ENCODE measurements around the gene PGK2.

PGK2 gene

GRCh38 chr6:49782293-49782692, 4.8 kb downstream of the PGK2 start:
- TF ChIP-seq CTCF (conservative IDR thresholded peaks at IDR 0.05; ENCODE audit: low read depth, low read length): no peak
- DNase-seq (ENCODE audit: low read depth): no peak
- H3K4me3 ChIP-seq (ENCODE audit: low read depth, low read length): no peak overlapping the region

GRCh38 chr6:49776444-49776843, 10.6 kb downstream of the PGK2 start:
- no peak overlapping the region for H3K4me3 ChIP-seq (ENCODE audit: low read depth, low read length)
- DNase-seq (ENCODE audit: low read depth): no peak
- no peak for TF ChIP-seq CTCF (conservative IDR thresholded peaks at IDR 0.05; ENCODE audit: low read depth, low read length)

- no peak for DNase-seq (ENCODE audit: low read depth)
- no peak overlapping the region for H3K4me3 ChIP-seq (ENCODE audit: low read depth, low read length)
- no peak for TF ChIP-seq CTCF (conservative IDR thresholded peaks at IDR 0.05; ENCODE audit: low read depth, low read length)
Measured at GRCh38 chr6:49775043-49775442, 12.0 kb downstream of the PGK2 start.

GRCh38 chr6:49772285-49772684, 14.8 kb downstream of the PGK2 start:
- H3K4me3 ChIP-seq (ENCODE audit: low read depth, low read length): no peak overlapping the region
- DNase-seq (ENCODE audit: low read depth): no peak
- no peak for TF ChIP-seq CTCF (conservative IDR thresholded peaks at IDR 0.05; ENCODE audit: low read depth, low read length)

- TF ChIP-seq CTCF (conservative IDR thresholded peaks at IDR 0.05; ENCODE audit: low read depth, low read length): no peak
- no peak overlapping the region for H3K4me3 ChIP-seq (ENCODE audit: low read depth, low read length)
- DNase-seq (ENCODE audit: low read depth): no peak
Measured at GRCh38 chr6:49766762-49767161, 20.3 kb downstream of the PGK2 start.

- DNase-seq (ENCODE audit: low read depth): no peak
- no peak for TF ChIP-seq CTCF (conservative IDR thresholded peaks at IDR 0.05; ENCODE audit: low read depth, low read length)
- no peak overlapping the region for H3K4me3 ChIP-seq (ENCODE audit: low read depth, low read length)
Measured at GRCh38 chr6:49764571-49765236, 22.4 kb downstream of the PGK2 start.

- DNase-seq (ENCODE audit: low read depth): no peak
- TF ChIP-seq CTCF (conservative IDR thresholded peaks at IDR 0.05; ENCODE audit: low read depth, low read length): no peak
- no peak within 1 kb of the TSS for H3K4me3 ChIP-seq (ENCODE audit: low read depth, low read length)
Measured at GRCh38 chr6:49744259-49744658, 42.8 kb downstream of the PGK2 start, which contains the start of gene CRISP3. TSS of gene CRISP3 (minus strand) at chr6:49744388. CDS start at chr6:49744367, 21 bp downstream.

Measured in choroid plexus epithelial cell (primary cell).